ENCODE results near the gene MRPS10.

Gene MRPS10

GRCh38 chr6:42185597-42185996 is 32.1 kb downstream of the MRPS10 start:
- in situ Hi-C loops (cut with MboI; ENCODE audit: low pct_unique_long_range_greater_than_20kb, low sequenced_read_pairs, unreplicated experiment) = no loop called here
- no peak for DNase-seq (ENCODE audit: low spot score)
- TF ChIP-seq, protein P1, sequence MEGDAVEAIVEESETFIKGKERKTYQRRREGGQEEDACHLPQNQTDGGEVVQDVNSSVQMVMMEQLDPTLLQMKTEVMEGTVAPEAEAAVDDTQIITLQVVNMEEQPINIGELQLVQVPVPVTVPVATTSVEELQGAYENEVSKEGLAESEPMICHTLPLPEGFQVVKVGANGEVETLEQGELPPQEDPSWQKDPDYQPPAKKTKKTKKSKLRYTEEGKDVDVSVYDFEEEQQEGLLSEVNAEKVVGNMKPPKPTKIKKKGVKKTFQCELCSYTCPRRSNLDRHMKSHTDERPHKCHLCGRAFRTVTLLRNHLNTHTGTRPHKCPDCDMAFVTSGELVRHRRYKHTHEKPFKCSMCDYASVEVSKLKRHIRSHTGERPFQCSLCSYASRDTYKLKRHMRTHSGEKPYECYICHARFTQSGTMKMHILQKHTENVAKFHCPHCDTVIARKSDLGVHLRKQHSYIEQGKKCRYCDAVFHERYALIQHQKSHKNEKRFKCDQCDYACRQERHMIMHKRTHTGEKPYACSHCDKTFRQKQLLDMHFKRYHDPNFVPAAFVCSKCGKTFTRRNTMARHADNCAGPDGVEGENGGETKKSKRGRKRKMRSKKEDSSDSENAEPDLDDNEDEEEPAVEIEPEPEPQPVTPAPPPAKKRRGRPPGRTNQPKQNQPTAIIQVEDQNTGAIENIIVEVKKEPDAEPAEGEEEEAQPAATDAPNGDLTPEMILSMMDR (IDR thresholded peaks at IDR 0.05; ENCODE audit: extremely low read depth, insufficient read depth, missing control alignments) = no peak

- TF ChIP-seq, protein P1 (IDR thresholded peaks at IDR 0.05; ENCODE audit: extremely low read depth, insufficient read depth, missing control alignments) = no peak
- no peak for DNase-seq (ENCODE audit: low spot score)
- in situ Hi-C loops (cut with MboI; ENCODE audit: low pct_unique_long_range_greater_than_20kb, low sequenced_read_pairs, unreplicated experiment) = no loop called here
These were observed 33.2 kb downstream of the MRPS10 start for GRCh38 chr6:42184475-42184874.

GRCh38 chr6:42182101-42182500 is 35.6 kb downstream of the MRPS10 start:
- in situ Hi-C loops (cut with MboI; ENCODE audit: low pct_unique_long_range_greater_than_20kb, low sequenced_read_pairs, unreplicated experiment) = no loop called here
- DNase-seq (ENCODE audit: low spot score) = no peak
- TF ChIP-seq, protein P1 (IDR thresholded peaks at IDR 0.05; ENCODE audit: extremely low read depth, insufficient read depth, missing control alignments) = no peak

DNA sequence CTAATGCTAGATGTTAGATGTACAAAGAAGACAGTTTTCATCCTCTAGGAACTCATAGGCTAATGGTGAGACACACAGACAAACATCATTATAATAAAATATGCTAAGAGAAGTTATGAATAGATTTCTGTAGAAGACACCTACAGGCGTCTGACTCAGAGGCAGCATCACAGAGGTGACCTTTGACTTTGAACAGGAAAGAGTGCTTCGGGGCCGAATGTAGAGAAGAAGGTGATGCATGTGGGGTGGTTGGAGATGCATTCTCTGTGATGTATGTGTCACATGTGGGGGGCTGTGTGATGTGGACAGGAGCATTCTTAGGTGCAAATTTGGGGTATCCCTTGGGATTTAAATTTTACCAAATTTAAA is 37.7 kb downstream of the MRPS10 start:
- TF ChIP-seq, protein P1 (IDR thresholded peaks at IDR 0.05; ENCODE audit: extremely low read depth, insufficient read depth, missing control alignments) = no peak
- no peak for DNase-seq (ENCODE audit: low spot score)
- in situ Hi-C loops (cut with MboI; ENCODE audit: low pct_unique_long_range_greater_than_20kb, low sequenced_read_pairs, unreplicated experiment) = no loop called here

DNA sequence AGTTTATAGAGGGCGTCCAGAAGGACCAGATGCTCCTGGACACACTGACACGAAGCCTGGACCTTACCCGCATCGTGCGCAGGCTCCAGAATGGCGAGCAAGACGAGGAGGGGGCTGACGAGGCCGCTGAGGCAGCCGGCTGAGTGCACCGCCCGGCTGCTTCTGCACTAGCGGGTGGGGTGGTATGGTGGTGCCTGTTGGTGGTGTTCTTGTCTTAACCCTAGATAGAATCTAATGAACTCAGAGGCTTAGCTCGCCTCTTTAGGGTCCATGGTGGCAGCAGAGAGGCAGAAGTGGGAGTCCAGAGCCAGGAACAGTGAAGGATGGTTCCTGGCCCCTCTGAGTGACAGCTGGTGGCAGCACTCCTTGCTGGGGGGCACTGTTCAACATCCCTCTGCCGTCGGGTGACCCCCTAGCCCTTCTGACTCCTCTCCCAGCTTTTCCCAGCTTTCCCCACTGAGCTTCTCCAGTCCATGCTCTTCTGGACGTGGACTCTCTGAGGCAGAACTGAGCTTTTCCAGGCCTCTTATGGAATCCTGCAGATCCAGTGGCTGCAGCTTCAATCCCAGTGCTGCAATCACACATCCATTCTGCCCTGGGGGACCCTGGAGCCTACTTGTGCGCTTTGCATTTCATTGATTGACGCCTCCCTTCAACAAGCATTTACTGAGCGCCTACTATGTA is 38.3 kb downstream of the MRPS10 start:
- in situ Hi-C loops (cut with MboI; ENCODE audit: low pct_unique_long_range_greater_than_20kb, low sequenced_read_pairs, unreplicated experiment) = no loop called here

DNA sequence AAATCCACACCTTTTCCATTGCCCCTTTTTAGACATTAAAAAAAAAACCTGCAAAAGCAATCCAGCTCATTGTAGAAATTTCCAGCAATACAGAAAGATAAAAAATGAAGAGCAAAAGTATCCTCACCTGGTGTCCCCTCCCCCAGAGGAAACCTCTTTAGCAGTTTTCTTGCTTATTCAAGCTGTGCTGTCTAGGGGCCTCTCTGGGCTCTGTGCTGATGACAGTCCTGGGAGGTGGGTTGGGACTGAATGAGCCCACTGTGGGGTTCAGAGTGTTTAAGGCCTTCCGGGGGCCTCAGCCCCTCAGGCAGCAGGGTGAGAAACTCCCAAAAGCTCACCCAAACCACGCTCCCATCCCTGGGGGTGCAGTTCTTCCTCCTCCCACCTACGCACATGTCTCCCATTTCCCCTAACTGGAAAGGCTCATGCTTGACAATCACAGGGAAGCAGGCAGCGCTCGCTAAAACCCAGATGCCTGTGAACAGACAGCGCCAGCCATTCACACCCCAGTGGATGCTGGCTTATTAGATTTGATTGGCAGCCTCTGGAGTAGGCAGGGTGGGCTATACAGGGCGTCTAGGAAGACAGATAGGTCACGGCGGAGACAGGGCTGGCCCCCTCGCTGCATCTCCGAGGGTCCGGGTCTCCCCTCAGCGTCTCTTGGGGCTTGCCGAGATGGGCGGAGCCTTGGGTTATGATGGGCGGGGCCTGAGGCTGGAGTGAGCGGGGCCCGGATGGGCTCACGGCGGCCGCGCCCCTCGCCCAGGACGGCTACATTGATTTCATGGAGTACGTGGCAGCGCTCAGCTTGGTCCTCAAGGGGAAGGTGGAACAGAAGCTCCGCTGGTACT is 39.9 kb downstream of the MRPS10 start:
- TF ChIP-seq, protein P1 (IDR thresholded peaks at IDR 0.05; ENCODE audit: extremely low read depth, insufficient read depth, missing control alignments) = no peak
- in situ Hi-C loops (cut with MboI; ENCODE audit: low pct_unique_long_range_greater_than_20kb, low sequenced_read_pairs, unreplicated experiment) = no loop called here
- DNase-seq (ENCODE audit: low spot score) = no peak

More for the DNA sequence above, 38.3 kb downstream of the MRPS10 start:
- no peak for DNase-seq (ENCODE audit: low spot score)
- TF ChIP-seq, protein P1 (IDR thresholded peaks at IDR 0.05; ENCODE audit: extremely low read depth, insufficient read depth, missing control alignments) = no peak

Measured in GM13977 (cell line).